GM19043 (cell line): Measurements from ENCODE around the gene UQCRQ.

Source experiments
- ATAC-seq: cut with Tn5 transposase; IDR thresholded peaks from one replicate; pipeline ENCODE4 v1.9.1; 2021; ENCODE audit warnings: low read depth; ENCODE audit not compliant: unreplicated experiment

UQCRQ gene

DNA sequence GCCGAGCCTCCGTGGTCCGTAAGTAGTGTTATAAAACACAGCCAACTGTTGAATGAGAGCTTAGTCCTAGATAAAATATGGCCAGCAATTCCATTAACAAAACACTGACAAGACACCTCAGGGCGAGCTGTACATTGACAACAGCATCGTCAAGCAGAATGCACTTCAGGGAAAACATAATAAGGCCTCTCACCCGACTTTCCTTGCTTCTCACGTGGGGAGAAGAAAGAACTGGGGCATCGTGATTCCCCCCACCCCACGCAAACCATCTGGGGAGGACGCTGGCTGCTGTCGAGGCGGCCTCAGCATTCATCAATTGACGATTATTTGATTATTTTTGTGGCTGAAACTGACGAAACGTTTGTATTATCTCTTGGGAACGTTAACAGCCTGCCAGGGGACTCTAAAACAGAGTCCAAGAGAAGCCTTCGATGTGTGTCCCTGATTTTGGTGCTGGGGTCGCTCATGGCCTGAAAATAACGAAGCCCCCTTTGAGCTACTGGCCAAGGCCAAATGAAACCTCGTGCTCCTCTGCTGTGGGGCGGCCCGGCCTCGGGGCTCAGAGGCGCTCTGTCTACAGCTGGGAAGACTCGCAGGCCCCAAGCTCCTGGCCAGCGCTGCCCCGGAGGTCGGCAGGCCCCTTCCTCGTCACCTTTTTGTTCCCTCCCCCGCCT lies 637 bp upstream of the UQCRQ start:
- peak; percentile 16 for ATAC-seq

DNA sequence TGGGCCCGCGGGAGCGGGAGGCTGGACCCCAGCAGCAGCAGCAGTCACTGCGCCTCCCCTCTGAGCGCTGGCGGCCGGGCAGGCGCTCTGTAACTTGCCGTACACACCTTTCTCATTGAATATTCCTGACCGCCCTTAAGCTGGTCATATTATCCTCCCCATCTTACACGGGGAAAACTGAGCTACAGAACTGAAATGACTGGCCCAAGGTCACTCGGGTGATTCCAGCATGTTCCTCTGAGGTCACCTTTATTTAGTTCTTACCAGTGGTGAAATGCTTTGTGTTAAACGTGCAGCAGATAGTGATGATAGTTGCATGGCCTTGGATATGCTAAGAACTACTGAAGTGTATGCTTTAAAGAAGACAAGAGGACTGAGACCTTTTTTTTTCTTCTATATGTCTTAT lies 607 bp downstream of the UQCRQ start:
- ATAC-seq, result no peak

DNA sequence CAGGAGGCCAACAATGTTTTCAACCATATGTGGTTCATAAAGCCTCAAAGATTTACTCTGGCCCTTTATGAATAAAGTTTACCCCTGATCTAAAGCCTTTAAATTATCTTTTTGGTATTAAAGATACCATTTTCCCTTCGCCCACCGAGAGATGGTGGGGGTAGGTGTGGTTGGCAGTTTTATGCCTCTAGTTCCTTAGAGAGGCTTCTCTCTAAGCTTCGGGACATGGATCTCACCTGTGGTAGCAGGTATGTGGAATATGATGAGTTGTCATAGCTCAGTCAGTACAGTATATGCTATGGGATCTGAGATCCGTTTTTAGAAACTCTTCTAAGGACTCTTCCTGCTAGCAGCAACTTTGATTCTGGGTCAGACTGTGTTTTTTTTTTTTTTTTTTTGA lies 2.3 kb downstream of the UQCRQ start:
- no peak for ATAC-seq

DNA sequence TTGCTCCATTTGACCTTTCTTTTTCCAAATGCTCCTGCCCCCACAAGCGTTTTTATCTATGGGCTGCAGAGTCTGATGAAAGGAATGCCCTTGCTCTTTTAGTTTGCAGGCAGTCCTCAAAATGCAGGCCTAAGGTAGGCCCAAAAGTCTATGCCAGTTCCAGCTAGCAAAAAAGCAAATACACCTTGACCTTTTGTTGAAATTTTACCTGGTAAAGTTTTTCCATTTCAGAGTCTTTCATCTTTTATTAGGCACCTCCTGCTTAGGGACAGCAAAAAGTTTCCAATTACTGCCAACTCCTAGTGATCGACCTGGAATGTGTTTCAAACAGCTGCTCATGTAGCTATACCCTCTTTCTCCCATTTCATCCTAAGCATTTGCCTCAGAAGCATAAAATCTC lies 4.4 kb downstream of the UQCRQ start:
- no peak for ATAC-seq

DNA sequence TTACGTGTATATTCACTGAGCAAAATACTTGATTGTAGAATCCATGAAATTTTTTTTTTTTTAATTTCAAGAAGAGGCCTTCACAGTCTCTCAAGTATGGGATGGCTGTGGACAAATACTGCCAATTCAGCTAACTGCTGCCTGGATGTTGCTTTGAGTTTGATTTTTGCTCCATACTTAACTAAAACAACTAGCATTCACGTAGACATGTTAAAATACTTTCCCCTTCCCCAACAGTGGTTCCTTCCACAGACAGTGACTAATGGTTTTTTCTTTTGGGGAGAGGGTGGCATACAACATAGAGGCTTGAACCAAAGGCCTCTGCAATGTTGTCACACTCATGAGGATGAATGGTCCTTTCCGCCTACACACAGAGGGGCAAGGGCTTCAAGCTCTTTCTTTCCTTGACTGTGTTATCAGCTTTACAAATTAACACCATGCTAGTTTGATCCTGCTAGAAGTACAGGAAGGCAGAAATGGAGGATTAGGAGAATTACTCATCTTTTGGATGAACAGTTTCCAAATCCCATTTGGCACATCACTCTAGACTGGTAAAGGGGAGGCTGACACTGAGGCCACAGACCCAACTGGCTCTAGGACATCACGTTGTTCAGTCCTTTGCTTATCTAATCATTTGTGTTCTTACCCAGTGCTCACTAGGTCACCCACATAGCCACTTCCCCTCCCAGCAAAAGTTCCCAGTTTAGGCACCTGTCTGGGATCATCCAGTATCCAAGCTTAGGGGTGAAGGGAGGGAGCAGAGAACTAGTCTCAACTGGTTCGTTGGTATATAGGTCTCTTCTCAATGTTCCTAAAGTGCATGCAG lies 5.2 kb downstream of the UQCRQ start:
- no peak for ATAC-seq

DNA sequence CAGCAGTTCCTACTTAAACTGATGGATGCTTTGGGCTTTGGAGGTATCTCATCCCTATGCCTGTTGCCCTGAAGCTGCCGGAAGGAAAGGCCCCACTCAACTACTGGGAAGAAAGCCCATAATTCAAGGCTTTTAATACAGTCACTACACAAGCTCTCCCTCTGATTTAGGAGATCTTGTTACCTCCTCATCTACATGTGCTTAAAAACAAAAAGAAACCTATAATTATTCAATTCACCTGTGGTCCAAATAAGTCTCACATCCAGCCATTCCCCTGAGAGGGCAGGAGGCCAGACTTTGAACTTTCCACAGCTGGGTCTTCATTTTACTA lies 6.3 kb downstream of the UQCRQ start:
- no peak for ATAC-seq

DNA sequence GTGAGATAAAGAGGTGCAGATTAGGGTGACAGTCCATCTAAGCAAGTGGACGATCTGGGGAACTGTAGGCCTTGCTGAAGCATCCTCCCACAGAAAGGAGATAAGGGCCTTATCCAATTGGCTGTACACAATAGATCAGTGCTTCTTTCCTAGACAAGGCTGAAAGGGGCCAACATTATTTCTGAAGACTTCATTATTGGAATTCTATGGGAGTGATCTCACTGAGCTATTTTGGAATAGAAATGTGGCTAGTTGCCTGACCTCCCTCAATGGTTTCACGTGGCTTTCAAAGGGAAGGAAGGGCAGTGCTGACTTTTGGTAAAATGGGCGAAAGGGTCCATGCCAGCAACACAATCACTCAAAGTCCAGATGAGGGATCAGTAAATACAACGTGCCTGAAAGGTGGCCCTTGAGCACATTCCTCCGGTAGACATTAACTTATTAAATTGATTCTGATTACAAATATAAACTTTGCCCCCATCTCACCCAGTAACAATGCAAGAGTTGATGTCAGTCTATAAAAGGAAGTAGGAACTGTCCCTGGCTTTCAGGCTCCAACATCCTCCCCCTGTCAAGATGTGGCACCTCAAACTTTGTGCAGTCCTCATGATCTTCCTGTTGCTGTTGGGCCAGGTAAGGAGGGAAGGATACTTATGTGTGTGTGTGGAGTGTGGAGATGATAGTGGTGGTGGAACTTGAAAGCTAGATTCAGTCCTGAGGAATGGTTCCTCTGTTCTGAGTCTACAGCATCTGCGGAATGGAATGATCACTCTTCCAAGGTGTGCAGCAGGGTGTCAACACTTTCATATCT lies 6.9 kb downstream of the UQCRQ start, which contains the start of gene LEAP2:
LEAP2 (plus strand) TSS at position 550 of the 811 bp plus-strand sequence; CDS start at position 577, 27 bp downstream.
- no peak for ATAC-seq

DNA sequence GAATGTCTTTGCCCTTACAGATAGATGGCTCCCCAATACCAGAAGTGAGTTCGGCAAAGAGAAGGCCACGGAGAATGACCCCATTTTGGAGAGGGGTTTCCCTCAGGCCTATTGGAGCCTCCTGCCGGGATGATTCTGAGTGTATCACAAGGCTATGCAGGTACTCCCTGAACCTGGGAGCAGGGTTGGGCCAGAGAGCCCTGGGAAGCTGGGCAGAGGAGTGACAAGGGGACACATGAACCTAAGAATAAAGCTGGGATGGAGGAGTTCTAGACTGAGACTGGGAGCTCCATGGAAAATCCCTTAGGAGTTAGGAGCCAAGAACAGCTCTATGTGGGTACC lies 7.5 kb downstream of the UQCRQ start:
- no peak for ATAC-seq

DNA sequence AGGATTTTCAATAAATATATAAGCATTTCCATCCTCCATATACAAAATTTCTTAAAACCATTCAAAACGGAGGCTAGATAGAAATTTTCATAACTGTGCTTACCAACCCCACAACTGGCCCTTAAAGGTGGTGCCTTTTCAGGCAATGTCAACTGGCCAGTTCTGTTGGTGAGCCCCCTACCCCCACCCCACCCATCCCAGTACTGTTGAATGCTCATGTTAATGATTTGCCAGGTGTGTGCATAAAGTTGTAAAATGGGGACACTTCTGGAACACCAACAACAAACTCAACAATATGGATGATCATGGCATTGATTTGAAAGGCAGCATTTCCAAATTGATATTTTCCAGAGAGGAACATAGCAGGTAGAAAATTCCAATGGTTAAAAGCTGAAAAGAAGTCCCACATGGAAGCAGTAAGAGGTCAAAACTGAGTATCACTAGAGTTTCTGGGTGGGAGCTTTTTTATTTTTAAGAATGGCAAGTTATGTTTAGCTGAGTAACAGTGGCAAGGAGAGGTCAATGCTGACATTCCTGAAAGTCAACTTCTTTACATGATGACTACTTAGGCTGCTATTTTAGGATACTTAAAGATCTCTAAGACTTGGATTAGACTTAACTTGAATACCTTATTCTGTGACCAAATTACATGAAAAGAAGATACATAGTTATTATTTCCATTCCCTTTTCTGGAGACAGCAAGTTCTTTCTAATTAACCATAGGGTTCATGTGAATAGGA lies 9.7 kb downstream of the UQCRQ start:
- no peak for ATAC-seq

DNA sequence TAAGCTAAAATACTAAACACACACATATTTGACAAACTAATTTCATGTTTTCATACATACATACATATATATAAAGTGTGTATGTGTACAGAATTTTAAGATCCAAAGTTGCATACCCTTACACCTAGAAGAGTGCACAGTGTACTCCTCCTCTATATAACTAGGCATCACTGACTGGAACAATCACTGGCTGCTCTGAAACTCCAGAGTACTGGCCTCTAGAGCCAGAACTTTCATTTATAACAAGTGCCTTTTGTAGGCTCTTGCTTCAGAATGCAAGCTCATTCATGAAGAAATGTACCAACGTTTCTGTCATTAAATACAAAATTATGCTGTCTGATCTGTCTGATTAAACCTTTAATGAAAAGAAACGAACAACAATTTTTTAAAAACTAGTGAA lies 11.0 kb downstream of the UQCRQ start:
- ATAC-seq, result no peak

DNA sequence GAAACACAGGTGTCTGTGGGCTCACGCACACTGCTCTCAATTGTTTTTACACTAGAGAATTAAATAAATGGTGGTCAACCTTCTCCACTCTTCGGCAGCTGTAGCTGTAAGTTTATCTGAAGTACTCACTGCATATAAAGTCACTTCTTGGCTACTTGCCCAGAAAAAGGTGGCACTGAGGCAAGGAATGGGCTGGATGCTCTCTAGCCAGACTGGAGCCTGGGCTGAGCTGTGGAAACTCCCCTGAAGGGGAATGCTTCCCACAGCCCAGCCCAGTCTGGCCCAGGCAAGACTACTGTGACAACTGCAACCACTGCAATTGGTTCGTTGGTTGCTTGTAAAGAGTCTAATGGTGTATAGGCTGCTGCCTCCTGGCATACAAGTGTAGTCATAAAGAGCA lies 11.5 kb downstream of the UQCRQ start:
- no peak for ATAC-seq

DNA sequence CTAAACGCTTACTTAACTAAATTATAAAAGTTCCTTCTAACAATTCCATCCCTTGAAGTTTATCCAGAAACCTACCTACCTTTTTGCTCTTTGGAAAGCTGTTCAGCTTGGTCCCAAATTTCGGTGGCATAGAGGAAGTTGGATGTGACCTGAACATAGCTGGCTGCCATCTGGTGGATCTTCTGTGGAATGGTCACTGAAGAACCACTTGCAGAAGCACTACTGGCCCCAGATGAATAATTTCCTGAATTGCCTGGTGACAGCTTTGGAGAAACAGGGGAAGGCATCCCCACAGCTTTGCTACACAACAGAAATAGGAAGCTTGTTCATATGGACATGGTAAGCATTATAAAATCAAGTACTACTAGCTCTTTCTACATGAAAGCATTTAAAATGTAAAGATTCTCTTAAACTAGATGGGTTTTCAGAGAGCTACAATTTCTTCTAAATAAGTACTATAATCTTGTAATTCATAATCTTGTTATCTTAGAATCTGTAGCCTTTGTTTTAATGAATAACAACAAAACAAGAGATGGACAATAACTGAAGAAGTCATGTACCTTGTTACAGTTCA lies 16.9 kb downstream of the UQCRQ start:
- ATAC-seq, result peak; percentile 64

DNA sequence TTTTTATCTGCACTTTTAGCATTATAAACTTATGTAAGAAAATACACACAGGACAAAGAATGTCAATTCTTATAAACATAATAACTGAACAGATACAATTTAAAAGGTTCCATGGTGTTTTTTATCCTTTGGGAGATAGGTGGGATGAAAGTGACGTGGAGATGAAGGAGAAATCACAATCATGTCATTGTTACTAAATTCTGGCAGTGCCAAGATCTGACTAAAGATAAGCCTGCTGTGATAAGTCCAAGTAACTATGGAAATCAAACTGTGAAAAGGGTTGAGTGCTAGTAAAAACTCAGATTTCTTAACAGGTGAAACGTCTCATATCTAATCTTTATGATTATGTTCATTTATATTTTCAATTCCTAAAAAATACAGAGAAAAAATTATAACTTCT lies 18.1 kb downstream of the UQCRQ start:
- ATAC-seq, result no peak

DNA sequence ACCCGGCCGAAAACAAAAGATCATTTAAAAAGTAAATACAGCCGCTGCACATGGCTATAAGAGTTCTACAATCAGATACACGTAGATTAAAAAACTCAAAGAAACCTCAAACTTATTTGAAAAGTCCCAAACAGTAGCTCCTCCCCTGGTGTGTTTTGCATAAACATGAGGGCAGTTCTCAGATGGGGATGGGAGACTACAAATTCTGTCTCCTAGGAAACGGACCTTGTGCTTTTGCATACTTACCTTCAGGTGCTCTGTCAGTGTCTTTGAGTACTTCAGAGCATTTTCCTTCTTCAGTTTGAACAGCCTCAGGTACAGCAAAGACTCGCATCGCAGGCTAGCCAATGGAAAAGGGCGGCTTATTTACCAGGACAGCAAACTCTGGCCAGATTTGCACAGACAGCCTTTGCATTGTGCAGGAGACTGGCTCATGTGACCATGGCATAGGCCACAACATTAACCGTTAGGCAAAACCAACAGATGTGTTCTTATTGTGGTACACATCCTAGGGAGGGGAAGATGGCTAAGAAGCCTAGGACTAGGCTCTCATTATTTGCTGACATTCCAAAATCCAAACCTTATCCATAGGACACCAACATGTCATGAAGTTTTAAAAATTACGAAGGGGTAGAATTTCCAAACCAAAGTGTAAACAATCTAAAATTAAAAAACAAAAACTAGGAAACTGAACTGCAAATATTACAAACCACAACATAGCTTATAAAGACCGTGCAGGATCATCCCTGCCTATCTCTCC lies 19.8 kb downstream of the UQCRQ start:
- no peak for ATAC-seq

DNA sequence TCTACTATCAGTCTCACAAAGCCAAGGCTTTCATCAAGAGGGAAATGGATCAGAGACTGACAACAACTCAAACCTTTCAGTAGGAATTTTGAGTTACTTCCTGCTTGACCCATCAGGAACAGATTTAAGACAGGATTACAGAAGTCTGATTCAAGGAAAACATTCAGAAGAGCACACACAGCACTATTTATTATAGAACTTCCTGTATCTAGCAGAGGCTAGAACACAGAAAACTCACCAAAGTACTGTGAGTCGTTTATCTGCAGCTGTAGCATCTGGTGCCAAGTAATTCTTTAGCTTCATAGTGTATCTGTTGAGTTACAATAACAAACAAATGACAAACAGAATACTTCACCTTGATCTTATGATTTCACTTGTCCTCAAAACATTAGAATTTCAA lies 20.8 kb downstream of the UQCRQ start:
- ATAC-seq, result no peak

DNA sequence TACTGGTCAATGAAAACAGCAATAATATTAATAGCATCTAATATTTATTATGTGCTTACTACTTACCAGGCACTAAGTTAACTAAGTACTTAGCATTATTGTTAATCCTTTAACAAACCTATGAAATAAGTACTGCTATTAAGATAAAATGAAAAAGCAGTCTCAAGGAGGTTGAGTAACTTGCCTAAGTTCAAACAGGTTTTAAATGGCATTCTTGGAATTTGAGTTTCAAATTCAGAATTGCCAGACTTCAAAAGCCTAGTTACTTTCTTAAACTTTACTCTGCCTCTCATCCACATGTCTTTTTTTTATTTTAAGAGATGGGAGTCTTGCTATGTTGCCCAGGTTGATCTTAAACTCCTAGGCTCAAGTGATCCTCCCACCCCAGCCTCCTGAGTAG lies 23.1 kb downstream of the UQCRQ start:
- ATAC-seq, result no peak

DNA sequence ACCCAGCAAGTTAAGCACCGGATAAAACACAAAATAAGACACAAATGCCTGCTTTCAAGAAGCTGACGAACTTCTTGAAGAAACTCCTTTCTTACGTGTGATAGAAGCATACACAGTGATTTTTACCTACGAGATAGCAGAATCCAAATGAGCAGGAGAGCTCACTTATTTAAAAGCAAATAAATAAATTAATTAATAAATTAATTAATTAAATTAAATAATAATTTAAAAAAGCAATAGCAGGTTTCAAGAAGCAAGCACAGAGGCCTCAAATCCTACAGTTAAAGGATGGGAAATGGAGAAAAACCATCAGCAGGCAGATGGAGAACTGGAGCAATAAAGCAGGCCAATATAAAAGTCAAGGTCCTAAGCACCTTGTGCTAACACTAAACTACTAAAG lies 24.4 kb downstream of the UQCRQ start:
- ATAC-seq, result no peak

DNA sequence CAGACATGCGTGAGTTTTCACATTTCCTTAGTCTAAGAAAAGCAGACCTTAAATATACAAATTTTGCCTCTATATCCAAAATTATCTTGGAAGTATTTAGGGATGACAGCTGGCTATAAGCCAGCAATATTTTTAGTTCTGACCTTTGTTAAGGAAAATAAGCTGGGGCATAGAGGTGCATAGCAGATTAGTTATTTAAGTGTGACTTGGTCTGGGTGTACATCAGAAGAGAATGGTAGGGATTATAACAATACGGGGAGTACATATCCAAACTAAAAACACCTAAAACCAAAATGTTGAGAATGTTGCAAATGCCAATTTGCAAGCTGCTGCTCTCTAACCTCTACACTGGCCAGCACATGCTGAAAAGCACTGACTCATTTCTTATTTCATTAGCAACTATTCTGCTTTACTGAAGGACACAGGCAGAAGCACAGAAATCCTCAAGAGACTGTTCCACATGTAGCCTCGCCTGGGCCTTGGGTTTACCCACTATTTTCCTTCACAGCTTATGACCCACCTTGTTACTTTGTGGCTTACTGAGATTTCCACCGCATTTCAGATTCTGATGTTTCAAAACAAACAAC lies 29.4 kb downstream of the UQCRQ start:
- ATAC-seq, result no peak

DNA sequence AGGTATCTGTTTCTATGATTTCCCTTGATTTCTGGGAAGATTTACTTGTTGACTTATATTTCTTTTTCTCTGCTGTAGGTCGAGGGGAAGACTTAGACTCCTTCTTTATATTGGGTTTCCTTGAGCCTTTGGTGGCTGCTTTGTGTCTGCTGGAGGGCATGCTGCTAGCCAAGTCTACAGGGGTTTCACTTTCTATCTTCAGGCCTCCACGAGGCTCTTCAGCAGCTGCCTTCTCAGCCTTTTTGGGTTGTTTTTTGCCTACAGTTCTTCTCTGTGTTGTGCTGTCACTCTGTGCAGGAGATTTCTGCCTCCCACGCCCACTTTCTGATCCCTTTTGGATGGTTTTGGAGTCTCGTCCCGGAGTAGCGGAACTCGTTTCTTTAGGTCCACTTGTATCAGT lies 30.2 kb downstream of the UQCRQ start:
- ATAC-seq, result no peak
